Large intestine (tissue), 3 donors: Measurements from ENCODE around the gene RNF103. TPM values are rescaled to one million over a fixed set of nuclear protein-coding genes. Genes with fewer than 3 reads are reported as not detected.
"Not testable (repeated sequence)": the region's sequence is repeated elsewhere in the genome, so short reads cannot be mapped to it uniquely, and the experiment has no call there.

Experiments
- DNase-seq, 2 donors: peaks; one replicate each; pipeline versions ENCODE4 v3.0.0 to v3.0.0-alpha.2; 2013
- H3K27ac ChIP-seq: one replicate; pipeline ENCODE4 v1.5.1; 2013; ENCODE audit warnings: low read length
- H3K27me3 ChIP-seq: 2 replicates; pipeline ENCODE4 v1.6.1; 2013; ENCODE audit warnings: low read length; ENCODE audit not compliant: control insufficient read depth, insufficient read depth
- H3K36me3 ChIP-seq: 2 replicates; pipeline ENCODE4 v1.6.1; 2013; ENCODE audit warnings: low read length; ENCODE audit not compliant: control insufficient read depth, insufficient read depth
- H3K4me1 ChIP-seq: one replicate; pipeline ENCODE4 v1.6.1; 2013; ENCODE audit warnings: low read length; ENCODE audit not compliant: control insufficient read depth, insufficient read depth
- H3K4me3 ChIP-seq: one replicate; pipeline ENCODE4 v1.5.1; 2013; ENCODE audit warnings: low read length
- H3K9me3 ChIP-seq: one replicate; pipeline ENCODE4 v1.6.1; 2013; ENCODE audit warnings: mild to moderate bottlenecking, low read depth, low read length, moderate library complexity; ENCODE audit not compliant: control insufficient read depth
- WGBS: methylation state at CpG from one replicate; pipeline ENCODE4 v1.1.5; 2013; ENCODE audit warnings: low lambda C conversion rate; ENCODE audit not compliant: insufficient coverage; 5-methylcytosine and 5-hydroxymethylcytosine counted together
- polyA plus RNA-seq: library from polyadenylated mRNA; unstranded; fragments of 120-200 nt; gene quantifications from one replicate; pipeline ENCODE4 v1.2.1, GENCODE V29; 2013

The RNF103 gene
- polyA plus RNA-seq, 1 donor = 42.9 TPM

DNA sequence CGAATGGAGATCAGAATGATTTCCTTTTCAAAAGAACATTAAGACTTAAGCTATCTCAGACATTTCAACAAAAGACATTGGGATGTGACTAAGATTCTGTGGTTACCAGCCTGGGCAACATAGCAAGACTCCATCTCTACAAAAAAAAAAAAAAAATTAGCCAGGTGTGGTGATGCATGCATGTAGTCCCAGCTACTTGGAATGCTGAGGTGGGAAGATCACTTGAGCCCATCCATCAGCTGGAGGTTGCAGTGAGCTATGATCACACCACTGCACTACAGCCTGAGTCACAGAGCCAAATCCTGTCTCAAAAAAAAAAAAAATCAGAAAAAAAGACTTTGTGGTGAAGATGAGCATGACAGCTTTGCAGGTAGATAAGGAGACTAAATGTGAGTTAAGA lies 12.8 kb downstream of the RNF103 start:
- peaks cover 53% of the 10 kb centered on the region for H3K36me3 ChIP-seq
- H3K27ac ChIP-seq = no peak overlapping the region
- H3K4me1 ChIP-seq = no peaks in the 10 kb centered on the region
- DNase-seq = no peak
- no peaks in the 10 kb centered on the region for H3K9me3 ChIP-seq
- no peaks in the 10 kb centered on the region for H3K27me3 ChIP-seq
- no peak overlapping the region for H3K4me3 ChIP-seq
- WGBS = no CpG with 5 or more reads among the region's 1 CpG

DNA sequence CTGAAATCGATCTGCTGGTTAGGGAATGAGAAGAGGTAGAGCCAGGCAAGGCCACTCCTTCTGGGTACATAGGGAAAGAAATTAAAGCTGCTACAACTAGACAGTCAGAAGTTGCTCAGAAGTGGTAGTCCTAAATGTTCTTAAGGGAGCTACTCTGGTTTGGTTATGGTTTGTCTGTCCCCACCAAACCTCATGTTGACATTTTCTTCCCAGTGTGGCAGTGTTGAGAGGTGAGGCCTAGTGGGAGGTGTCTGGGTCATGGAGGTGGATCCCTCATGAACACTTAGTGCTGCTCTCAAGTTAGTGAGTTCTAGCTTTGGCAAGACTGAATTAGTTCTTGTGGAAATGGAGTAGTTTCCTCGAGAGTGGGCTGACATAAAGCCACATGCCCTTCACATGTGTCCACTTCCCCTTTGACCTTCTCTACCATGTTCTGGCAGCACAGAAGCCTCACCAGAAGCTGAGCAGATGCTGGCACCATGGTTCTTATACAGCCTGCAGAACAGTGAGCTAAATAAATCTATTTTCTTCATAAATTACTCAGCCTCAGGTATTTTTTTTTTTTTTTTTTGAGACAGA lies 14.7 kb downstream of the RNF103 start:
- no peak overlapping the region for H3K27ac ChIP-seq
- H3K9me3 ChIP-seq = no peaks in the 10 kb centered on the region
- no peaks in the 10 kb centered on the region for H3K4me1 ChIP-seq
- H3K27me3 ChIP-seq = no peaks in the 10 kb centered on the region
- WGBS = no CpG with 5 or more reads among the region's 2 CpGs
- no peak overlapping the region for H3K4me3 ChIP-seq
- H3K36me3 ChIP-seq = peaks cover 55% of the 10 kb centered on the region
- DNase-seq = no peak

DNA sequence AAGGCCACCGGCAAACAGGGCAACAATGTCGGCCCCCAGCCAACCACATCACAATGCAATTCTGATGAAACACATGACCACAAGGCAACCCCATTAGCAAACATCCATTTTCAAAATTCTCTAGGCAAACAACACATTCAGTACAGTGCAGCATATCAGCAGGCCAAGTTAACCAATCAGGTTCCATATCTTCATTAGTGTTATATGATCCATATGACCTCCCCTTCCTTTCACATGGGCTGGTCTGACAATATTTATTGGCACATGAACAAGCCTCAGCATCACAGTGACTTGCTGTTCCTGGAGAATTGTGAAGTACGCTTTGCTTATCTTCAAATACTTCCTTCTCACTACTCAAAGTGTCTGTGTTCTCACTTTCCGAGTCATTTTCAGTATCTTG lies 19.8 kb downstream of the RNF103 start:
- Histone ChIP-seq H3K4me1 (no peaks in the 10 kb centered on the region), H3K9me3 (no peaks in the 10 kb centered on the region), H3K36me3 (peaks cover 35% of the 10 kb centered on the region), H3K27ac (no peak overlapping the region), H3K27me3 (no peaks in the 10 kb centered on the region), H3K4me3 (no peak overlapping the region)
- 100% methylated on average over 1 of the region's 4 CpGs for WGBS
- no peak for DNase-seq

DNA sequence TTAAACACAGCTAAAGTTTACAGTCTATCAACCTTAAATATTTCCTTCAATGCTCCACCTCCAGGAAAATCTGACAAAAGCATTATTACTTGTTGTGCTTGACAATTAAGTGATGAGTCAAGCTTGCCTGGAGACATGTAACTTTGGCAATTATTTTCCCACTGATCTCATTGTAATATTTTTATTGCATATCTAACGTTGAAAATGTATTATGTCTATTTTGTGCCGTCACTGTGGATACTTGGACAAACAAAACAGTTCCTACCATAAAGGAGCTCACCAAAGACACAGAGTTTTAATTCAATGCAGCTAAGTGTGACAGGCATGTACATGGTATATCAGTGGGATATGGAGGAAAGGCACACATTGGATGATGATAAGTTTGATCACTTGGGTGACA lies 24.7 kb downstream of the RNF103 start:
- WGBS = 100% methylated on average over 1 of the region's 2 CpGs
- Histone ChIP-seq H3K27ac (no peak overlapping the region), H3K36me3 (peaks cover 8% of the 10 kb centered on the region), H3K4me3 (no peak overlapping the region), H3K9me3 (no peaks in the 10 kb centered on the region), H3K4me1 (no peaks in the 10 kb centered on the region), H3K27me3 (no peaks in the 10 kb centered on the region)
- no peak for DNase-seq

DNA sequence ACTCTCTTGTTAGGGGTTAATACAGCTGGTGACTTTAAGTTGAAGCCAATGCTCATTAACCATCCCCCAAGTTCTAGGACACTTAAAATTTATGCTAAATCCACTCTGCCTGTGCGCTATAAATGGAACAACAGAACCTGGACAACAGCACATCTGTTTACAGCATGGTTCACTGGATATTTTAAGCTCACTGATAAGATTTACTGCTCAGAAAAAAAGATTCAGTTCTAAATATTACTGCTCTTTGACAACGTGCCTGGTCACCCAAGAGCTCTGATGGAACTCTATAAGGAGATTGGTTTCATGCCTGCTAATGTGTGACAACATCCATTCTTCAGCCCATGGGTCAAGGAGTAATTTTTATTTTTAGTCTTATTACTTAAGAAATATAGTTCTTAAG lies 27.5 kb downstream of the RNF103 start:
- WGBS = no CpG with 5 or more reads among the region's 2 CpGs
- Histone ChIP-seq H3K4me3 (no peak overlapping the region), H3K9me3 (no peaks in the 10 kb centered on the region), H3K27ac (no peak overlapping the region), H3K4me1 (no peaks in the 10 kb centered on the region), H3K36me3 (no peaks in the 10 kb centered on the region), H3K27me3 (no peaks in the 10 kb centered on the region)
- no peak for DNase-seq

DNA sequence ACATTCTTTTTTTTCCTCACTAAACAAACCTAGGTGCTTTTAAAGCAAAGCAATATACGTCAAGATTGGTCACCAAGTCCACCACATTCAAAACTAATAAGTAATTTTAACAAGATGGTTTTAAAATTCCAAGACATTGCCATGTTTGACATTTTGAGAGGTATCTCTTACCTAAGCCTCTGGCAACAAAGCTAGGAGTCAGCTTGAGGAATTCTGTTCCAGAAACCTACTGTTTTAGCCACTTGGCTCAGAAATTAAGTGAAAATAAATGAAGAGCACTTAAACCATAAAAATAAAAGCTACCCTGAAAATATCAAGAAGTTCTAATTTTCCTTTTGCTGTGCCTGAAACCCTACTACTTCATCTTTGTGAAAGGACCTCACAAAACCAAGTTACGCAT lies 30.4 kb downstream of the RNF103 start:
- Histone ChIP-seq H3K36me3 (no peaks in the 10 kb centered on the region), H3K4me3 (no peak overlapping the region), H3K27ac (no peak overlapping the region), H3K9me3 (no peaks in the 10 kb centered on the region), H3K27me3 (no peaks in the 10 kb centered on the region), H3K4me1 (no peaks in the 10 kb centered on the region)
- DNase-seq = no peak
- WGBS = 100% methylated on average over 1 of the region's 2 CpGs

DNA sequence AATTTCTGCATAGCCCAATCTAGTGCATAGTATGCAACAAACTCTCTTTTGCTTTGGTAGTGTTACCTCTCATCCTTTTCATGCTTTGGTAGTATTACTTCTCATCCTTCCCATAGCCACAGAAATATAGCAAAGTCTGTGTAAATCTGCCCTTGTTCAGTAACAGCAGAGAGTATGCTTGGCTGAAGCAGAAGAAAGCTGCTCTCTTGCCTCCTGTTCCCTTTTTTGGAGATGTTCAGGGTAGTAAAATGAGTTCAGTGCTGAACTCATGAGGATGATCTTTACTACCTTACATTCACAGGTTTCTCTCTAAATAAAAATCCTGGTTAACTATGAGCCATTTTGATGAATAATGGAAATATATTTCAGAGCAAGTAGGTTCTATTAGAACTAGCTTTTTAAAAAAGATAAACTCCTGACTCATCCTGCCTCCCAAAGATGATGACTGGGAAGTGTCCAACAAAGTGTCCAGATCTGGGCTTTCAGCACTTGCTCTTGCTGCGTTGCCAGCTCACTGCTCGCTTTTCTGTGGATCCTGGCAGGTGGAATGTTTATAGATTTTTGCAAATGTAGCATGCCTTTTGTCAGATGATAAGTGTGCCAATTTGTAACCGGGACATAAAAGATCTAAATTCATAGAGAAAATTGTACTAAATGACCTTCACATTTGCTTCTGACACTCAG lies 31.0 kb downstream of the RNF103 start:
- DNase-seq = no peak
- H3K9me3 ChIP-seq = no peaks in the 10 kb centered on the region
- no peak overlapping the region for H3K27ac ChIP-seq
- no peaks in the 10 kb centered on the region for H3K27me3 ChIP-seq
- no peaks in the 10 kb centered on the region for H3K36me3 ChIP-seq
- H3K4me3 ChIP-seq = no peak overlapping the region
- no peaks in the 10 kb centered on the region for H3K4me1 ChIP-seq
- 100% methylated on average over 1 of the region's 3 CpGs for WGBS

DNA sequence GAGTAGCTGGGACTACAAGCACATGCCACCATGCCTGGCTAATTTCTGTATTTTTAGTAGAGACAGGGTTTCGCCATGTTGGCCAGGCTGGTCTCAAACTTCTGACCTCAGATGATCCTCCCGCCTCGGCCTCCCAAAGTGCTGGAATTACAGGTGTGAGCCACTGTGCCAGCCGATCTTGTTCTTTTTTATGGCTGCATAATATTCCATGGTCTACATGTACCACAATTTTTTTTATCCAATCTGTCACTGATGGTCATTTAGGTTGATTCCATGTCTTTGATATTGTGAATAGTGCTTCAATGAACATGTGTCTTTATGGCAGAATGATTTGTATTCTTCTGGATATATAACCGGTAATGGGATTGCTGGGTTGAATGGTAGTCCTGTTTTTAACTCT lies 34.0 kb downstream of the RNF103 start:
- H3K4me1 ChIP-seq, H3K27me3 ChIP-seq, DNase-seq, H3K36me3 ChIP-seq, H3K9me3 ChIP-seq, H3K27ac ChIP-seq, H3K4me3 ChIP-seq: not testable (repeated sequence)
- 100% methylated on average over 1 of the region's 5 CpGs for WGBS

DNA sequence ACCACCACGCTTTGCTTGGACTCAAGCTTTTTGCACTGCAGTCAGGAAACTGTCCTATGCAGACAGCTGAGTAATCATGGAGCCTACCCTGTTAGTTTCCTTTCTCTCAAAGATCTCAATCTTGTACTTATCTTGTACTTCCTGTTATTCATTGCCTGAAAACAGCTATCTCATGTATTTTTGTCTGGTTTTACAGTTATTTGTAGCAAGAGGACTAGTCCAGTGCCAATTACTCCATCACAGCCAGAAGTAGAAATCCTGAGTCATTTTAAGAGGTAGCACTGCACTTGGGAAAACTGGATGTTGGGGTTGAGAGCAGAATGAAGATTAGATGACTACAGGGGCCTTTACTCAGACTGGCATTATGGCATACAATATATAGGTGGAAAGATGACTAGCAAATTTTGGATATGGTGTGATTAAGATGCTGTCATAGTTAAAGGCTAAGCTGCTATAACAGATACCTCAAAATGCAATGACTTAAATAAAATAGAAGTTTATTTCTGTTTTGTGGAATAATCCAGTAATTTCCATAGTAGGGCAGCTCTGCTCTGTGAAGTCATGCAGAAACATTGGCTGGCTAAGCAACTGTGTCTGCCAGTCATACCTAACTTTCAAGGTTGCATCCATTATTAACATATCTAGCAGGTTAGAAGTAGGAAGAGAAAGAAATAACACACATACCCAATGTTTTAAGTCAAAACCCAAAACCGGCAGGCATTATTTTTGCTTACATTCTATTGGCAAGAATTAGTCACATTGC lies 39.3 kb downstream of the RNF103 start:
- no peak for DNase-seq
- no peak overlapping the region for H3K4me3 ChIP-seq
- no CpG with 5 or more reads among the region's 2 CpGs for WGBS
- H3K9me3 ChIP-seq = no peaks in the 10 kb centered on the region
- no peaks in the 10 kb centered on the region for H3K4me1 ChIP-seq
- no peaks in the 10 kb centered on the region for H3K36me3 ChIP-seq
- no peaks in the 10 kb centered on the region for H3K27me3 ChIP-seq
- no peak overlapping the region for H3K27ac ChIP-seq

DNA sequence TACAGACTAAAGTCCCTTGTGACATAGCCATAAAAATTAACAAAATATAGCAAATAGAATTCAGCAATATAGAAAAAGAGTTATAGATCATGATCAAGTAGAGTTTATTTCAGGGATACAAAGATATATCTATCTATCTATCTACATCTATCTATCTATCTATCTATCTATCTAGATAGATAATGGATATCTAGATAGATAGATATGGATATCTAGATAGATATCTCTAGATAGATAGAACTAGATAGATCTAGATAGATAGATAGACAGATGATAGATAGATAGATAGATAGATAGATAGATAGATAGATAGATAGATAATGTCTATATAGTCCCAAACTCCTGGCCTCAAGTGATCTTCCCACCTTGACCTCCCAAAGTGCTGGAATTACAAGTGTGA lies 43.1 kb downstream of the RNF103 start:
- Histone ChIP-seq H3K9me3 (no peaks in the 10 kb centered on the region), H3K4me1 (no peaks in the 10 kb centered on the region), H3K27me3 (no peaks in the 10 kb centered on the region), H3K27ac (no peak overlapping the region), H3K36me3 (no peaks in the 10 kb centered on the region), H3K4me3 (no peak overlapping the region)
- DNase-seq = no peak
